Neural cell (in vitro differentiated cells): Measurements from ENCODE around the gene PALB2. TPM values are rescaled to one million over a fixed set of nuclear protein-coding genes. Genes with fewer than 3 reads are reported as not detected.

ENCODE experiments used
- H2AFZ ChIP-seq: fragments of 200-600, 300-800 bp; sonication (generic), shearing (Covaris generic); 2 replicates; pipeline ENCODE4 v1.6.0; 2014; ENCODE audit warnings: low read depth, mild to moderate bottlenecking, antibody characterized with exemption, low read length, moderate library complexity
- H3F3A ChIP-seq: fragments of 200-600 bp; shearing (Covaris generic); 2 replicates; pipeline ENCODE4 v1.6.1; 2016; ENCODE audit warnings: mild to moderate bottlenecking, moderate library complexity, mixed read lengths, antibody characterized with exemption, low read length; ENCODE audit not compliant: insufficient read depth, poor library complexity, severe bottlenecking
- H3K27ac ChIP-seq: fragments of 200-600, 300-800 bp; sonication (generic), shearing (Covaris generic); 2 replicates; pipeline ENCODE4 v1.5.1; 2014; ENCODE audit warnings: mild to moderate bottlenecking, low read length, moderate library complexity
- H3K27me3 ChIP-seq: fragments of 300-800, 200-600 bp; sonication (generic), shearing (Covaris generic); 2 replicates; pipeline ENCODE4 v1.6.0; 2014; ENCODE audit warnings: mild to moderate bottlenecking, low read depth, low read length, moderate library complexity; ENCODE audit not compliant: insufficient read depth
- H3K36me3 ChIP-seq: fragments of 300-800, 200-600 bp; sonication (generic), shearing (Covaris generic); 2 replicates; pipeline ENCODE4 v1.5.1; 2014; ENCODE audit warnings: mild to moderate bottlenecking, antibody characterized with exemption, low read length, moderate library complexity; ENCODE audit not compliant: insufficient read depth
- H3K4me2 ChIP-seq: fragments of 300-800, 200-600 bp; sonication (generic), shearing (Covaris generic); 2 replicates; pipeline ENCODE4 v1.6.0; 2014; ENCODE audit warnings: mild to moderate bottlenecking, low read length
- H3K4me3 ChIP-seq: fragments of 300-800, 200-600 bp; sonication (generic), shearing (Covaris generic); 2 replicates; pipeline ENCODE4 v1.5.1; 2014; ENCODE audit warnings: mild to moderate bottlenecking, low read length, moderate library complexity
- H3K79me2 ChIP-seq: fragments of 200-600 bp; shearing (Covaris generic); replicated peaks from 2 replicates; pipeline ENCODE4 v1.6.0; 2014; ENCODE audit warnings: mild to moderate bottlenecking, low read length, moderate library complexity; ENCODE audit not compliant: insufficient read depth
- H3K9ac ChIP-seq: fragments of 300-800, 200-600 bp; sonication (generic), shearing (Covaris generic); 2 replicates; pipeline ENCODE4 v1.6.1; 2016; ENCODE audit warnings: mild to moderate bottlenecking, low read length, mixed read lengths
- H3K9me2 ChIP-seq: fragments of 200-600 bp; shearing (Covaris generic); 2 replicates; pipeline ENCODE4 v1.6.1; 2016; ENCODE audit warnings: mild to moderate bottlenecking, low read length, mixed read lengths; ENCODE audit not compliant: insufficient read depth
- H3K9me3 ChIP-seq: fragments of 200-600, 300-800 bp; sonication (generic), shearing (Covaris generic); 2 replicates; pipeline ENCODE4 v1.6.1; 2016; ENCODE audit warnings: mild to moderate bottlenecking, mixed run types, low read length, moderate library complexity, mixed read lengths
- H4K20me1 ChIP-seq: fragments of 200-600 bp; shearing (Covaris generic); 2 replicates; pipeline ENCODE4 v1.6.1; 2016; ENCODE audit warnings: mild to moderate bottlenecking, mixed run types; ENCODE audit not compliant: insufficient read depth
- CTCF ChIP-seq: fragments of 450-650 bp; IDR thresholded peaks from 2 replicates; pipeline ENCODE4 v1.5.1; 2014; ENCODE audit warnings: antibody characterized with exemption, mild to moderate bottlenecking, moderate library complexity; ENCODE audit not compliant: poor library complexity, severe bottlenecking
- EP300 ChIP-seq: fragments of 450-650 bp; conservative IDR thresholded peaks from 2 replicates; pipeline ENCODE4 v1.6.1; 2014; ENCODE audit warnings: antibody characterized with exemption, mild to moderate bottlenecking, moderate library complexity; ENCODE audit not compliant: poor library complexity, severe bottlenecking
- EZH2 ChIP-seq: fragments of 200-600, 300-800 bp; shearing (Covaris generic), sonication (generic); IDR thresholded peaks from 2 replicates; pipeline ENCODE4 v1.6.1; 2014; ENCODE audit warnings: antibody characterized with exemption, low read length, borderline replicate concordance, mild to moderate bottlenecking; ENCODE audit not compliant: insufficient read depth, poor library complexity, severe bottlenecking
- MXI1 ChIP-seq: fragments of 450-650 bp; conservative IDR thresholded peaks from 2 replicates; pipeline ENCODE4 v1.6.1; 2014; ENCODE audit warnings: antibody characterized with exemption, mild to moderate bottlenecking; ENCODE audit not compliant: poor library complexity, severe bottlenecking
- POLR2AphosphoS5 ChIP-seq: IDR thresholded peaks from 2 replicates; pipeline ENCODE4 v1.6.1; 2012
- RAD21 ChIP-seq: fragments of 450-650 bp; conservative IDR thresholded peaks from 2 replicates; pipeline ENCODE4 v1.6.1; 2014; ENCODE audit warnings: antibody characterized with exemption, mild to moderate bottlenecking, moderate library complexity
- REST ChIP-seq: IDR thresholded peaks from 2 replicates; pipeline ENCODE4 v1.6.1; 2012; ENCODE audit warnings: borderline replicate concordance
- SMC3 ChIP-seq: fragments of 450-650 bp; conservative IDR thresholded peaks from 2 replicates; pipeline ENCODE4 v1.6.1; 2014; ENCODE audit warnings: antibody characterized with exemption, mild to moderate bottlenecking, moderate library complexity; ENCODE audit not compliant: poor library complexity
- TAF1 ChIP-seq: IDR thresholded peaks from 2 replicates; pipeline ENCODE4 v1.6.1; 2012; ENCODE audit warnings: low read depth
- polyA plus RNA-seq: library from polyadenylated mRNA; depleted of rRNA; stranded (reverse); fragments of >200 nt; gene quantifications from 2 replicates; pipeline ENCODE4 v1.2.3, GENCODE V29; 2014

PALB2 gene
- polyA plus RNA-seq, 1 donor from 2014 or later, result 6.5 TPM

GRCh38 chr16:23572394-23572793 is 68.7 kb downstream of the PALB2 start:
- Histone ChIP-seq H3K27me3 (no peaks in the 10 kb centered on the region), H3K4me2 (no peak overlapping the region), H4K20me1 (no peaks in the 10 kb centered on the region), H3F3A (no peaks in the 10 kb centered on the region), H3K9me2 (no peaks in the 10 kb centered on the region), H2AFZ (no peak overlapping the region), H3K9ac (no peak overlapping the region), H3K9me3 (no peaks in the 10 kb centered on the region), H3K4me3 (no peak overlapping the region), H3K79me2 (no peaks in the 10 kb centered on the region), H3K27ac (no peak overlapping the region), H3K36me3 (peaks cover 1% of the 10 kb centered on the region)
- no peak for TF ChIP-seq SMC3
- TF ChIP-seq CTCF, result no peak
- no peak for TF ChIP-seq EP300
- TF ChIP-seq POLR2AphosphoS5, result no peak
- no peak for TF ChIP-seq EZH2
- no peak for TF ChIP-seq TAF1
- no peak for TF ChIP-seq RAD21
- TF ChIP-seq MXI1, result no peak
- TF ChIP-seq REST, result no peak

- no peaks in the 10 kb centered on the region for H3K79me2 ChIP-seq
- H3K9ac ChIP-seq, result no peak overlapping the region
- no peaks in the 10 kb centered on the region for H3F3A ChIP-seq
- H2AFZ ChIP-seq, result no peak overlapping the region
- no peaks in the 10 kb centered on the region for H3K36me3 ChIP-seq
- TF ChIP-seq CTCF, result no peak
- no peak for TF ChIP-seq TAF1
- TF ChIP-seq RAD21, result no peak
- no peak for TF ChIP-seq REST
- TF ChIP-seq EP300, result no peak
- no peak for TF ChIP-seq EZH2
- no peak for TF ChIP-seq MXI1
- TF ChIP-seq SMC3, result no peak
- H3K27ac ChIP-seq, result no peak overlapping the region
- H3K9me3 ChIP-seq, result no peaks in the 10 kb centered on the region
- no peaks in the 10 kb centered on the region for H4K20me1 ChIP-seq
- H3K4me3 ChIP-seq, result no peak overlapping the region
- H3K9me2 ChIP-seq, result no peaks in the 10 kb centered on the region
- H3K4me2 ChIP-seq, result no peak overlapping the region
- no peaks in the 10 kb centered on the region for H3K27me3 ChIP-seq
These were observed 69.2 kb downstream of the PALB2 start for GRCh38 chr16:23571895-23572294.
